Neural progenitor cell (in vitro differentiated cells): Measurements from ENCODE around the gene EXOC4. TPM values are rescaled to one million over a fixed set of nuclear protein-coding genes. Genes with fewer than 3 reads are reported as not detected.

Source experiments
- DNase-seq: peaks from one replicate; pipeline ENCODE4 v3.0.0-alpha.2; 2016; ENCODE audit warnings: low spot score
- H2AFZ ChIP-seq: fragments of 200-600 bp; sonication (generic); replicated peaks from 2 replicates; pipeline ENCODE4 v1.6.1; 2016; ENCODE audit warnings: antibody characterized with exemption
- H3F3A ChIP-seq: fragments of 200-600 bp; sonication (generic); 2 replicates; pipeline ENCODE4 v1.6.1; 2016; ENCODE audit warnings: antibody characterized with exemption, low read depth
- H3K27ac ChIP-seq: fragments of 200-600 bp; sonication (generic); 2 replicates; pipeline ENCODE4 v1.5.1; 2016; ENCODE audit warnings: mild to moderate bottlenecking
- H3K27me3 ChIP-seq: fragments of 200-600 bp; sonication (generic); 2 replicates; pipeline ENCODE4 v1.6.1; 2016; ENCODE audit warnings: mild to moderate bottlenecking, moderate library complexity
- H3K36me3 ChIP-seq: fragments of 200-600 bp; sonication (generic); 2 replicates; pipeline ENCODE4 v1.5.1; 2016
- H3K4me1 ChIP-seq: fragments of 200-600 bp; sonication (generic); 2 replicates; pipeline ENCODE4 v1.6.1; 2016; ENCODE audit warnings: mixed run types
- H3K4me2 ChIP-seq: fragments of 200-600 bp; sonication (generic); 2 replicates; pipeline ENCODE4 v1.6.1; 2016
- H3K4me3 ChIP-seq: fragments of 200-600 bp; sonication (generic); 2 replicates; pipeline ENCODE4 v1.5.1; 2016
- H3K79me2 ChIP-seq: fragments of 200-600 bp; sonication (generic); 2 replicates; pipeline ENCODE4 v1.6.1; 2016; ENCODE audit warnings: low read depth
- H3K9ac ChIP-seq: fragments of 200-600 bp; sonication (generic); 2 replicates; pipeline ENCODE4 v1.6.1; 2016
- H3K9me3 ChIP-seq: fragments of 200-600 bp; sonication (generic); 2 replicates; pipeline ENCODE4 v1.5.1; 2016; ENCODE audit warnings: low read depth
- H4K20me1 ChIP-seq: fragments of 200-600 bp; sonication (generic); 2 replicates; pipeline ENCODE4 v1.6.1; 2016; ENCODE audit warnings: low read depth
- H3K27ac Mint-ChIP-seq: 3 replicates; pipeline ENCODE4 v1.8.0; 2021; ENCODE audit warnings: mixed read lengths
- H3K27me3 Mint-ChIP-seq: 2 replicates; pipeline ENCODE4 v1.8.0; 2022; ENCODE audit warnings: low read depth, mild to moderate bottlenecking, inconsistent platforms, moderate library complexity, mixed read lengths; ENCODE audit not compliant: insufficient read depth
- H3K36me3 Mint-ChIP-seq: 3 replicates; pipeline ENCODE4 v1.8.0; 2021; ENCODE audit warnings: mixed read lengths
- H3K4me1 Mint-ChIP-seq: 3 replicates; pipeline ENCODE4 v1.8.0; 2021; ENCODE audit warnings: mixed read lengths
- H3K4me3 Mint-ChIP-seq: 3 replicates; pipeline ENCODE4 v1.8.0; 2021; ENCODE audit warnings: mild to moderate bottlenecking, moderate library complexity, mixed read lengths
- H3K9me3 Mint-ChIP-seq: 3 replicates; pipeline ENCODE4 v1.8.0; 2020; ENCODE audit warnings: mixed read lengths
- CTCF ChIP-seq: fragments of 200-600 bp; sonication (generic); IDR thresholded peaks from 2 replicates; pipeline ENCODE4 v1.5.1; 2017; ENCODE audit warnings: antibody characterized with exemption, mild to moderate bottlenecking
- EZH2 ChIP-seq: fragments of 200-600 bp; sonication (generic); IDR thresholded peaks from 2 replicates; pipeline ENCODE4 v1.6.1; 2017; ENCODE audit warnings: antibody characterized with exemption, mild to moderate bottlenecking, moderate library complexity
- EZH2phosphoT487 ChIP-seq: fragments of 200-600 bp; sonication (generic); IDR thresholded peaks from 2 replicates; pipeline ENCODE4 v1.6.1; 2017; ENCODE audit warnings: antibody characterized with exemption
- total RNA-seq: library from RNA; depleted of rRNA; stranded (reverse); fragments of >200 nt; gene quantifications from 2 replicates; pipeline ENCODE4 v1.2.3, GENCODE V29; 2015; ENCODE audit warnings: low replicate concordance

Gene EXOC4
- total RNA-seq, 1 donor from 2014 or later: 129 TPM

DNA sequence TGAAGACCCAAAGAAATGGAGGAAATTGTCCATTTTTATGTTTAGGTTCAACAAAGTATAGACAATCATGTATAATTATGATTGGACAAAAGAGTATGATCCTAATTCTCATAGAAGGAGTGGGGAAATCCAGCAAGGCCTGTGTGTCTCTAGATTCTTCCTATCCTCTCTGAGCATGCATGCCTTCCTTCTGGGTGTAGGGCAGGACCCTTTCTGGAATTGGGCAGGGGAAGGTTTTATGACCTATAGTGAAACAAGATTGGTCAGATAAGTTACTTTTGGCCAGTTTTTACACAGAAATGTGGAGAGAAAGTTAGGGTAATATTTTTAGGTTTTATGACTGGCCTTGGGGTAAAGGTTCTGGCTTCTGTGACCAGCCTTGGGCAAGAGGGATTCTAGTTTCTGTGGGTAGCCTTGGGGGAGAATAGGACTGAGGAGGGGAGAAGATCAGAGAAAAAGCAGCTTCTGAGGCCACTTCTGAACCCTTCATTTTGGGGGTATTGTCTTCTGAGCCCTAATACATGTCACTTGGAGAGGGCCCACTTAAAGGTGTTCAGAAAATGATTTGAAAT is 289.4 kb downstream of the EXOC4 start:
- H3K36me3 Mint-ChIP-seq: no peaks in the 10 kb centered on the region
- no peaks in the 10 kb centered on the region for H3K4me1 ChIP-seq
- H3K27me3 ChIP-seq: no peaks in the 10 kb centered on the region
- H3K27me3 Mint-ChIP-seq: no peaks in the 10 kb centered on the region
- H3K4me1 Mint-ChIP-seq: no peaks in the 10 kb centered on the region
- no peak overlapping the region for H3K4me3 ChIP-seq
- H3K4me2 ChIP-seq: no peak overlapping the region
- no peaks in the 10 kb centered on the region for H4K20me1 ChIP-seq
- no peak overlapping the region for H2AFZ ChIP-seq
- H3K36me3 ChIP-seq: no peaks in the 10 kb centered on the region
- H3K79me2 ChIP-seq: no peaks in the 10 kb centered on the region
- H3K9me3 Mint-ChIP-seq: no peaks in the 10 kb centered on the region
- H3F3A ChIP-seq: no peaks in the 10 kb centered on the region
- no peak for TF ChIP-seq EZH2phosphoT487
- no peak for TF ChIP-seq CTCF
- TF ChIP-seq EZH2: no peak
- H3K27ac ChIP-seq: no peak overlapping the region
- DNase-seq: no peak
- H3K4me3 Mint-ChIP-seq: no peak overlapping the region
- H3K27ac Mint-ChIP-seq: peak overlapping the region; percentile 39
- H3K9ac ChIP-seq: no peak overlapping the region
- no peaks in the 10 kb centered on the region for H3K9me3 ChIP-seq

DNA sequence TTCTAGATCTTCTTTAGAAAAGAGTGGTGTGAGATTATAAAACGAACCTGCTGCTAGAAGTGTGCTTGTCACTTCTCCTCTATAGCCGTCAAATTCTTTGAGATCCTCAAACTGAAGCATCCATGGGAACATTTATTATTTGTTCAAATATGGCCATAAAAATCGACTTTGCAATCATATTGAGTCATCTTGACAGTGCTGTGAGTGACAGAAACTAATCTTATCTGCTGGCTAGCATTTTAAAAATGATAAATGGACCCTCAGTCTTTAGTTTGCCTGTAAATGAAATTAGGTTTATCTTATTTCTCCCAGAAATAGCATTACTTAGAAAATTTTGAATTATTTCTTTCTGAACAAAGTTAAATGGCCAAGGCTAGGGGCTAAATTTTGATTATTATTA is 290.8 kb downstream of the EXOC4 start:
- no peak overlapping the region for H3K4me3 ChIP-seq
- Mint-ChIP-seq H3K27me3 (no peaks in the 10 kb centered on the region), H3K36me3 (no peaks in the 10 kb centered on the region), H3K9me3 (no peaks in the 10 kb centered on the region), H3K27ac (no peak overlapping the region), H3K4me1 (no peaks in the 10 kb centered on the region), H3K4me3 (no peak overlapping the region)
- no peaks in the 10 kb centered on the region for H3K79me2 ChIP-seq
- no peak overlapping the region for H3K9ac ChIP-seq
- no peak overlapping the region for H2AFZ ChIP-seq
- H3F3A ChIP-seq: no peaks in the 10 kb centered on the region
- no peak for DNase-seq
- no peaks in the 10 kb centered on the region for H3K27me3 ChIP-seq
- no peak overlapping the region for H3K4me2 ChIP-seq
- H3K36me3 ChIP-seq: no peaks in the 10 kb centered on the region
- H3K9me3 ChIP-seq: no peaks in the 10 kb centered on the region
- H4K20me1 ChIP-seq: no peaks in the 10 kb centered on the region
- H3K27ac ChIP-seq: no peak overlapping the region
- TF ChIP-seq CTCF: no peak
- no peak for TF ChIP-seq EZH2
- TF ChIP-seq EZH2phosphoT487: no peak
- no peaks in the 10 kb centered on the region for H3K4me1 ChIP-seq

GRCh38 chr7:133545618-133546017 is 292.7 kb downstream of the EXOC4 start:
- Mint-ChIP-seq H3K27me3 (no peaks in the 10 kb centered on the region), H3K36me3 (no peaks in the 10 kb centered on the region), H3K9me3 (no peaks in the 10 kb centered on the region), H3K4me3 (no peak overlapping the region), H3K27ac (no peak overlapping the region), H3K4me1 (no peaks in the 10 kb centered on the region)
- Histone ChIP-seq H3F3A (no peaks in the 10 kb centered on the region), H3K79me2 (no peaks in the 10 kb centered on the region), H3K9ac (no peak overlapping the region), H3K4me2 (no peak overlapping the region), H2AFZ (no peak overlapping the region), H4K20me1 (no peaks in the 10 kb centered on the region), H3K27ac (no peak overlapping the region), H3K36me3 (no peaks in the 10 kb centered on the region), H3K27me3 (no peaks in the 10 kb centered on the region), H3K4me3 (no peak overlapping the region), H3K9me3 (no peaks in the 10 kb centered on the region), H3K4me1 (no peaks in the 10 kb centered on the region)
- DNase-seq: no peak
- TF ChIP-seq CTCF: no peak
- no peak for TF ChIP-seq EZH2
- TF ChIP-seq EZH2phosphoT487: no peak
